Smooth muscle cell (in vitro differentiated cells): ENCODE results near the gene DLG2. TPM values are rescaled to one million over a fixed set of nuclear protein-coding genes. Genes with fewer than 3 reads are reported as not detected.
A peak's percentile ranks its signal among the peaks of the same experiment; 100 is the strongest.

Experiments used
- DNase-seq: peaks from one replicate; lab custom pipeline; 2025; ENCODE audit not compliant: unreplicated experiment; lab: John Stamatoyannopoulos, UW
- H2AFZ ChIP-seq: fragments of 200-600 bp; sonication (generic); 2 replicates; pipeline ENCODE4 v1.6.0; 2016; ENCODE audit warnings: antibody characterized with exemption, low read depth, mild to moderate bottlenecking
- H3F3A ChIP-seq: fragments of 200-600 bp; sonication (generic); 2 replicates; pipeline ENCODE4 v1.6.0; 2017; ENCODE audit warnings: antibody characterized with exemption, low read depth
- H3K27ac ChIP-seq: fragments of 200-600 bp; sonication (generic); 2 replicates; pipeline ENCODE4 v1.5.1; 2016; ENCODE audit warnings: low read depth, mild to moderate bottlenecking
- H3K27me3 ChIP-seq: fragments of 200-600 bp; sonication (generic); 2 replicates; pipeline ENCODE4 v1.6.1; 2016; ENCODE audit warnings: low read depth, mild to moderate bottlenecking
- H3K36me3 ChIP-seq: fragments of 200-600 bp; sonication (generic); 2 replicates; pipeline ENCODE4 v1.5.1; 2016; ENCODE audit warnings: low read depth
- H3K4me1 ChIP-seq: fragments of 200-600 bp; sonication (generic); 2 replicates; pipeline ENCODE4 v1.5.1; 2016; ENCODE audit warnings: low read depth
- H3K4me2 ChIP-seq: fragments of 200-600 bp; sonication (generic); 2 replicates; pipeline ENCODE4 v1.6.0; 2016; ENCODE audit warnings: mild to moderate bottlenecking
- H3K4me3 ChIP-seq: fragments of 200-600 bp; sonication (generic); 2 replicates; pipeline ENCODE4 v1.5.1; 2016; ENCODE audit warnings: mild to moderate bottlenecking
- H3K79me2 ChIP-seq: fragments of 200-600 bp; sonication (generic); 2 replicates; pipeline ENCODE4 v1.6.0; 2016; ENCODE audit warnings: low read depth, mild to moderate bottlenecking
- H3K9ac ChIP-seq: fragments of 200-600 bp; sonication (generic); 2 replicates; pipeline ENCODE4 v1.6.0; 2016; ENCODE audit warnings: low read depth
- H3K9me3 ChIP-seq: fragments of 200-600 bp; sonication (generic); replicated peaks from 2 replicates; pipeline ENCODE4 v1.5.1; 2016; ENCODE audit warnings: low read depth
- H4K20me1 ChIP-seq: fragments of 200-600 bp; sonication (generic); 2 replicates; pipeline ENCODE4 v1.6.0; 2016; ENCODE audit warnings: low read depth
- WGBS: methylation state at CpG from one replicate; pipeline ENCODE4 v1.1.7; 2016; ENCODE audit warnings: low lambda C conversion rate; 5-methylcytosine and 5-hydroxymethylcytosine counted together
- polyA plus RNA-seq: library from polyadenylated mRNA; unstranded; fragments of >200 nt; fragmentation: Nextera tagmentation; extraction: Ambion mirVana; gene quantifications from 2 replicates; pipeline ENCODE4 v1.2.1, GENCODE V29; 2016
- total RNA-seq: library from RNA; depleted of rRNA; stranded (reverse); fragments of >200 nt; gene quantifications from 2 replicates; pipeline ENCODE4 v1.2.3, GENCODE V29; 2014
- TF ChIP-seq, protein P1 (sequence below): fragments of 200-600 bp; sonication (generic); IDR thresholded peaks from 2 replicates; pipeline ENCODE4 v1.5.1; 2017; ENCODE audit warnings: borderline replicate concordance, mild to moderate bottlenecking, antibody characterized with exemption; ENCODE audit not compliant: insufficient read depth, poor library complexity, severe bottlenecking

DLG2 gene
- total and polyA plus RNA-seq, 2 experiments from 2014 or later, result 0.74 to 1.1 TPM

DNA sequence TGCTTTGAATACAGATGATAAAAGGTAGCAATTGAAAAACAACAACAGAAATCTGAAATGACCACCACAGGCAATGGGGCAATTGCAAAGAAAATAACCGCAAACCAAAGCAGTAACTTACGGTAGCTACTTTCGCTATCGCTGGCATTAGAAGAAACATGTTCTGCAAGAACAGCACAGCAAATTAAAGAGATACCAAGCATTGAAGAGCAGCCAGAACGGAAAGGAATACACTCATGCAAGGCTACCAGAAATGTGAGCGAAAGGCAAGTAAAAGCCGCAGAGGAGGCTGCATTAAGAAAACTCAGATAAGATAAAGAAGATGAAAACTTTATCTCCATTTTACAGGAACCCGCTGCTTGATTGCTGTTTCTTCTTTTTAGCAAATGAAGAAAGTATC lies 2146.9 kb downstream of the DLG2 start:
- Histone ChIP-seq H3K4me3 (peak overlapping the region; percentile 46), H3K9me3 (no peaks in the 10 kb centered on the region), H3K27me3 (no peaks in the 10 kb centered on the region), H3K79me2 (no peaks in the 10 kb centered on the region), H3K36me3 (no peaks in the 10 kb centered on the region), H3F3A (no peaks in the 10 kb centered on the region), H4K20me1 (no peaks in the 10 kb centered on the region), H2AFZ (peak overlapping the region; percentile 75), H3K9ac (no peak overlapping the region), H3K4me2 (peak overlapping the region; percentile 87), H3K4me1 (peaks cover 8% of the 10 kb centered on the region), H3K27ac (no peak overlapping the region)
- TF ChIP-seq, protein P1, sequence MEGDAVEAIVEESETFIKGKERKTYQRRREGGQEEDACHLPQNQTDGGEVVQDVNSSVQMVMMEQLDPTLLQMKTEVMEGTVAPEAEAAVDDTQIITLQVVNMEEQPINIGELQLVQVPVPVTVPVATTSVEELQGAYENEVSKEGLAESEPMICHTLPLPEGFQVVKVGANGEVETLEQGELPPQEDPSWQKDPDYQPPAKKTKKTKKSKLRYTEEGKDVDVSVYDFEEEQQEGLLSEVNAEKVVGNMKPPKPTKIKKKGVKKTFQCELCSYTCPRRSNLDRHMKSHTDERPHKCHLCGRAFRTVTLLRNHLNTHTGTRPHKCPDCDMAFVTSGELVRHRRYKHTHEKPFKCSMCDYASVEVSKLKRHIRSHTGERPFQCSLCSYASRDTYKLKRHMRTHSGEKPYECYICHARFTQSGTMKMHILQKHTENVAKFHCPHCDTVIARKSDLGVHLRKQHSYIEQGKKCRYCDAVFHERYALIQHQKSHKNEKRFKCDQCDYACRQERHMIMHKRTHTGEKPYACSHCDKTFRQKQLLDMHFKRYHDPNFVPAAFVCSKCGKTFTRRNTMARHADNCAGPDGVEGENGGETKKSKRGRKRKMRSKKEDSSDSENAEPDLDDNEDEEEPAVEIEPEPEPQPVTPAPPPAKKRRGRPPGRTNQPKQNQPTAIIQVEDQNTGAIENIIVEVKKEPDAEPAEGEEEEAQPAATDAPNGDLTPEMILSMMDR, result no peak
- WGBS, result 19% methylated on average over 8 of the region's 8 CpGs
- DNase-seq, result no peak

DNA sequence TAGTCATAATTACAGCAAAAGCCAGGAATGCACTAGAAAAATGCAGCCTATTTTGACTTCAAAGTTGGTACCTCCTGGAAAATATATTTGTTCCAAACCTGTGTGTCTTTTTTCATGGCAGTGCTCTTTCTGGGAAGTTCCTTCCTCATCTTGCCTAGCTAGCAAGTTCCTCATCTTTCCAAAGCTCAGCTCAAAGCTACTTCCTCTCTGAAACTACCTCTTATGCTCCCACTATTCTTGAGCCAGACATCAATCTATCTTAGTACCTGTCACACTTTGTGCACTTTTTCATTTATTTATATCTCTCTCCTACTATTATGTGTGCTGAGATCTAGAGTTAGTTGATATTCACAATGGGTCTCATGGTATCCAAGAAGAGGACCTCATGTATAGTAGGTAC lies 2149.4 kb downstream of the DLG2 start:
- no peak for DNase-seq
- Histone ChIP-seq H3K9me3 (no peaks in the 10 kb centered on the region), H3K79me2 (no peaks in the 10 kb centered on the region), H3K4me1 (peaks cover 12% of the 10 kb centered on the region), H2AFZ (no peak overlapping the region), H3F3A (no peaks in the 10 kb centered on the region), H3K27ac (no peak overlapping the region), H3K9ac (no peak overlapping the region), H3K4me2 (no peak overlapping the region), H3K27me3 (no peaks in the 10 kb centered on the region), H3K36me3 (no peaks in the 10 kb centered on the region), H4K20me1 (no peaks in the 10 kb centered on the region), H3K4me3 (no peak overlapping the region)
- TF ChIP-seq, protein P1, result no peak

DNA sequence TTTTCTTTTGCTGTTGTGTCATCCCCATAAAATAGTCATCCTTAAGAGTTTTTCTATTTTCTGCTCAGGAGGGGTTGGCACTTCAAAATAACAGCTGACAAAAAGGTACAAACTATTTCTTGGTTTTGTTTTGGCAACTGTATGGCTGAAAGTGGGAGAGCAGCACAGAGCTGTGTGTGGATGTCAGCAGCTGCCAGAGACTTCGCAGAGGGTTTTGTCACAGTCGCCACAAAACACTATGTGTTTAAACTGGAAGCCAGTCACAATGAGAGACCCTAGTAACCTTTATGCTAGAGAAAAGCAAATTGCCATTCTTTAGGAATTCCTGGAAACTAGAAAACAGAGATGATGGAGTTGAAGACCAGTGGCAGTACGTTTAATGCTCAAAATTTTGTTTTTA lies 2151.4 kb downstream of the DLG2 start:
- no peaks in the 10 kb centered on the region for H3K27me3 ChIP-seq
- H3K27ac ChIP-seq, result no peak overlapping the region
- peaks cover 9% of the 10 kb centered on the region for H3K4me1 ChIP-seq
- H3K36me3 ChIP-seq, result no peaks in the 10 kb centered on the region
- H3K9me3 ChIP-seq, result no peaks in the 10 kb centered on the region
- no peak overlapping the region for H3K4me3 ChIP-seq
- no peak overlapping the region for H2AFZ ChIP-seq
- no peaks in the 10 kb centered on the region for H4K20me1 ChIP-seq
- no peaks in the 10 kb centered on the region for H3K79me2 ChIP-seq
- WGBS, result 62% methylated on average over 3 of the region's 3 CpGs
- no peak overlapping the region for H3K4me2 ChIP-seq
- TF ChIP-seq, protein P1, result no peak
- H3F3A ChIP-seq, result no peaks in the 10 kb centered on the region
- DNase-seq, result no peak
- no peak overlapping the region for H3K9ac ChIP-seq

DNA sequence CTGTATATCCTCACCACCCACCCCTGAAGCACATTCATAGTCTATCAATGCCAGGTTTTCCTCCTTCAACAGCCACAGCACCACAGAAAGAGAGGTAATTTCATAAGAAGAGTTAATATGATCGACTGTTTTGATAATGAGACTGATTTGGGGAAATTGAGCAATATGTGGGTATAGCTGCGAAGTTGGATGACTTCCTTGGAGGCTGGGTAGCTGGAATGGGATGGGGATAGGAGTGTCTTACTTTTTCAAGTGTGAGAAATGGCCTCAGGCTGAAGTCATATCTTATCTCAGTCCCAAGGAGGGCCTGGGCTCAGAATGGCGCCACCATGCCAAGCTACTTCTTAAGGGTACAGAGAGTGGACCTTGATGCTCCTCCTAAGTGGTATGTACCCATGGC lies 2153.4 kb downstream of the DLG2 start:
- no peak overlapping the region for H3K27ac ChIP-seq
- no peaks in the 10 kb centered on the region for H4K20me1 ChIP-seq
- H3K27me3 ChIP-seq, result no peaks in the 10 kb centered on the region
- no peaks in the 10 kb centered on the region for H3F3A ChIP-seq
- H3K4me2 ChIP-seq, result no peak overlapping the region
- H3K9me3 ChIP-seq, result no peaks in the 10 kb centered on the region
- no peaks in the 10 kb centered on the region for H3K79me2 ChIP-seq
- TF ChIP-seq, protein P1, result no peak
- no peak overlapping the region for H3K9ac ChIP-seq
- DNase-seq, result no peak
- H3K36me3 ChIP-seq, result no peaks in the 10 kb centered on the region
- no peak overlapping the region for H2AFZ ChIP-seq
- H3K4me3 ChIP-seq, result no peak overlapping the region
- H3K4me1 ChIP-seq, result peaks cover 5% of the 10 kb centered on the region
- 71% methylated on average over 3 of the region's 3 CpGs for WGBS
